HepG2 (cell line): Measurements from ENCODE around the gene ACSL6. TPM values are rescaled to one million over a fixed set of nuclear protein-coding genes. Genes with fewer than 3 reads are reported as not detected.

Experiments used
- CERS6 ChIP-seq: sonication (generic); formaldehyde crosslinking; IDR thresholded peaks from 2 replicates; pipeline ENCODE4 v1.5.0; 2020; ENCODE audit warnings: missing genetic modification reagents
- CREB1 ChIP-seq, 2 experiments: fragments of 450-650 bp in 1 of 2; IDR thresholded peaks; 2 replicates each; pipeline ENCODE4 v1.6.1; 2016 to 2017; ENCODE audit warnings: control low read depth in 1 of 2, mild to moderate bottlenecking in 1 of 2, missing compliant biosample characterization in 1 of 2, missing genetic modification characterization in 1 of 2
- FOXK2 ChIP-seq: fragments of 450-650 bp; IDR thresholded peaks from 2 replicates; pipeline ENCODE4 v1.6.1; 2016
- FOXM1 ChIP-seq: sonication (generic); formaldehyde crosslinking; IDR thresholded peaks from 2 replicates; pipeline ENCODE4 v1.5.0; 2020; ENCODE audit warnings: missing genetic modification reagents
- FOXO4 ChIP-seq: sonication (generic); formaldehyde crosslinking; conservative IDR thresholded peaks from 2 replicates; pipeline ENCODE4 v1.8.1; 2023; ENCODE audit warnings: missing genetic modification reagents
- GRHL1 ChIP-seq: sonication (generic); formaldehyde crosslinking; conservative IDR thresholded peaks from 2 replicates; pipeline ENCODE4 v1.8.0; 2022; ENCODE audit warnings: missing genetic modification reagents
- IRX3 ChIP-seq: sonication (generic); formaldehyde crosslinking; IDR thresholded peaks from 2 replicates; pipeline ENCODE4 v1.8.1; 2023; ENCODE audit warnings: mild to moderate bottlenecking, low read depth, missing genetic modification reagents, borderline replicate concordance
- MAFG ChIP-seq: sonication (generic); formaldehyde crosslinking; IDR thresholded peaks from 2 replicates; pipeline ENCODE4 v1.5.1; 2020; ENCODE audit warnings: mild to moderate bottlenecking, missing genetic modification reagents
- MXD3 ChIP-seq: IDR thresholded peaks from 2 replicates; pipeline ENCODE4 v1.6.1; 2016; ENCODE audit warnings: mild to moderate bottlenecking, missing biosample characterization, missing genetic modification reagents
- PITX1 ChIP-seq: sonication (generic); formaldehyde crosslinking; IDR thresholded peaks from 2 replicates; pipeline ENCODE4 v1.5.1; 2020; ENCODE audit warnings: mild to moderate bottlenecking, missing genetic modification reagents
- SMAD1 ChIP-seq: sonication (generic); formaldehyde crosslinking; IDR thresholded peaks from 2 replicates; pipeline ENCODE4 v1.4.0; 2020; ENCODE audit warnings: missing genetic modification reagents, low read depth, mild to moderate bottlenecking, borderline replicate concordance
- YEATS2 ChIP-seq: sonication (generic); formaldehyde crosslinking; IDR thresholded peaks from 2 replicates; pipeline ENCODE4 v1.4.0; 2020; ENCODE audit warnings: missing genetic modification reagents, borderline replicate concordance
- ZBTB43 ChIP-seq: sonication (generic); formaldehyde crosslinking; conservative IDR thresholded peaks from 2 replicates; pipeline ENCODE4 v1.4.0; 2020; ENCODE audit warnings: missing genetic modification reagents
- ZFP91 ChIP-seq: sonication (generic); formaldehyde crosslinking; IDR thresholded peaks from 2 replicates; pipeline ENCODE4 v1.9.0; 2022; ENCODE audit warnings: missing genetic modification reagents, mild to moderate bottlenecking, borderline replicate concordance
- ZNF18 ChIP-seq: sonication (generic); formaldehyde crosslinking; IDR thresholded peaks from 2 replicates; pipeline ENCODE4 v1.8.0; 2022; ENCODE audit warnings: mild to moderate bottlenecking, missing genetic modification reagents; ENCODE audit not compliant: insufficient replicate concordance
- ZNF33B ChIP-seq: sonication (generic); formaldehyde crosslinking; IDR thresholded peaks from 2 replicates; pipeline ENCODE4 v1.5.1; 2020; ENCODE audit warnings: mild to moderate bottlenecking, missing genetic modification reagents
- ZNF441 ChIP-seq: sonication (generic); formaldehyde crosslinking; IDR thresholded peaks from 2 replicates; pipeline ENCODE4 v1.7.0; 2021; ENCODE audit warnings: missing genetic modification reagents, borderline replicate concordance
- ZNF850 ChIP-seq: sonication (generic); formaldehyde crosslinking; conservative IDR thresholded peaks from 2 replicates; pipeline ENCODE4 v1.9.0; 2021; ENCODE audit warnings: mild to moderate bottlenecking, missing genetic modification reagents
- ZSCAN12 ChIP-seq: sonication (generic); formaldehyde crosslinking; IDR thresholded peaks from 2 replicates; pipeline ENCODE4 v1.9.0; 2021; ENCODE audit warnings: mild to moderate bottlenecking, missing genetic modification reagents
- polyA plus RNA-seq, 8 experiments: library from polyadenylated mRNA; depleted of rRNA in 3 of 8; stranded (reverse) in 7 of 8; unstranded in 1 of 8; fragments of >200 nt; fragmentation: Illumina TruSeq in 4 of 8; extraction: Trizol in 4 of 8; gene quantifications; 2 replicates each; pipeline versions ENCODE4 v1.2.1 to v1.2.3, GENCODE V29; 2011 to 2016; ENCODE audit warnings: low read depth in 4 of 8, missing spikeins in 1 of 8, mixed read lengths in 1 of 8; ENCODE audit not compliant: insufficient read depth in 1 of 8
- total RNA-seq, 5 experiments: library from RNA; depleted of rRNA; stranded (reverse); fragments of >200 nt; fragmentation: Illumina TruSeq; extraction: Trizol; gene quantifications; 2 replicates each; pipeline ENCODE4 v1.2.3, GENCODE V29; 2016; ENCODE audit warnings: low read depth in 1 of 5

The ACSL6 gene
- total and polyA plus RNA-seq, 2 of the 13 experiments (the other 11 are each of a cell fraction or from before 2014, with no cell fraction given) = 3.7 to 3.8 TPM

GRCh38 chr5:131996210-131997025 is 15.0 kb downstream of the ACSL6 start (continued):
- TF ChIP-seq ZBTB43 (CRISPR knock-in tag) = 0 out of 2 replicates have a peak, but pooled peaks have one; percentile 22
- TF ChIP-seq FOXK2 = no peak
- TF ChIP-seq YEATS2 (CRISPR knock-in tag) = no peak; the same call in 1 of the 2 replicates
- TF ChIP-seq SMAD1 (CRISPR knock-in tag) = no peak
- TF ChIP-seq FOXM1 (CRISPR knock-in tag) = no peak
- no peak for TF ChIP-seq ZSCAN12 (CRISPR knock-in tag)
- no peak for TF ChIP-seq IRX3 (CRISPR knock-in tag)
- TF ChIP-seq ZNF850 (CRISPR knock-in tag) = no peak
- no peak for TF ChIP-seq GRHL1 (CRISPR knock-in tag)
- peak; percentile 86; the same call in 1 of the 2 replicates for TF ChIP-seq ZNF441
- TF ChIP-seq ZFP91 = no peak
- TF ChIP-seq ZNF18 (CRISPR knock-in tag) = no peak
- TF ChIP-seq CREB1 (IDR thresholded peaks at IDR 0.05) = no peak
- no peak for TF ChIP-seq CREB1 (CRISPR knock-in tag; IDR thresholded peaks at IDR 0.05)
- TF ChIP-seq MXD3 (CRISPR knock-in tag) = no peak
- TF ChIP-seq ZNF33B (CRISPR knock-in tag) = no peak
- TF ChIP-seq PITX1 (CRISPR knock-in tag) = peak; percentile 93
- TF ChIP-seq MAFG (CRISPR knock-in tag) = no peak
- TF ChIP-seq FOXO4 (CRISPR knock-in tag) = no peak
- TF ChIP-seq CERS6 (CRISPR knock-in tag) = no peak
